Liver (tissue), 3 donors: ENCODE results near the gene EVL.

ENCODE experiments used
- JUND ChIP-seq, 2 donors: IDR thresholded peaks; 2 replicates each; pipeline ENCODE4 v1.6.1; 2016; ENCODE audit warnings: antibody characterized with exemption in 2 of 2
- RXRA ChIP-seq, 2 donors: IDR thresholded peaks; 2 replicates each; pipeline ENCODE4 v1.6.1; 2017 to 2018; ENCODE audit warnings: antibody characterized with exemption in 2 of 2, mild to moderate bottlenecking in 1 of 2
- TF ChIP-seq, protein P1 (sequence below): fragments of 150-350 bp; IDR thresholded peaks from 2 replicates; pipeline ENCODE4 v1.5.1; 2017; ENCODE audit warnings: improper control_type of control experiment, low read depth, low read length; ENCODE audit not compliant: missing input control
- TF ChIP-seq, protein P2 (sequence below): IDR thresholded peaks from 2 replicates; pipeline ENCODE4 v1.6.1; 2016; ENCODE audit warnings: antibody characterized with exemption
- TF ChIP-seq, protein P3 (sequence below): IDR thresholded peaks from 2 replicates; pipeline ENCODE4 v1.6.1; 2016; ENCODE audit warnings: antibody characterized with exemption, mild to moderate bottlenecking
- donor health status: healthy.
- donor health status: healthy.

DNA sequence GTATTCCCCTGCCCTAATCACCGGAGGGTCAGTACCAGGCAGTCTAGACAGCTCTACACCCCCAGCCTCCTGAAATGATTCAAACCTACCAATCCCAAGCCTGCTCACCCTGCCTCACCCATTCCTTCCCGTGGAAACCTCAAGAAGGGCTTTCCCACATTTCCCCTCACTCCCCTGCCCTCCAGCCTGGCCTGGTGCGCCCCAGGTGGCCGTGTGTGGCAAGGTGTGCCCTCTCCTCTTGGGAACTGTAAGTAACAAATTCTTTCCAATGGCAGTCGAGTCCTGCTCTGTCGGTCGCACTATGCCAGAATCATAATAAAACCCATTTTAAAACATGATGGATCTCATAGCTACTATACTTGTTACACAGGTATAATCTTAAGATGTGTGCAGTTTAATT is 108.1 kb downstream of the EVL start:
- TF ChIP-seq RXRA (IDR thresholded peaks at IDR 0.05) (no peak), JUND (IDR thresholded peaks at IDR 0.05) (no peak)
- TF ChIP-seq, protein P1, sequence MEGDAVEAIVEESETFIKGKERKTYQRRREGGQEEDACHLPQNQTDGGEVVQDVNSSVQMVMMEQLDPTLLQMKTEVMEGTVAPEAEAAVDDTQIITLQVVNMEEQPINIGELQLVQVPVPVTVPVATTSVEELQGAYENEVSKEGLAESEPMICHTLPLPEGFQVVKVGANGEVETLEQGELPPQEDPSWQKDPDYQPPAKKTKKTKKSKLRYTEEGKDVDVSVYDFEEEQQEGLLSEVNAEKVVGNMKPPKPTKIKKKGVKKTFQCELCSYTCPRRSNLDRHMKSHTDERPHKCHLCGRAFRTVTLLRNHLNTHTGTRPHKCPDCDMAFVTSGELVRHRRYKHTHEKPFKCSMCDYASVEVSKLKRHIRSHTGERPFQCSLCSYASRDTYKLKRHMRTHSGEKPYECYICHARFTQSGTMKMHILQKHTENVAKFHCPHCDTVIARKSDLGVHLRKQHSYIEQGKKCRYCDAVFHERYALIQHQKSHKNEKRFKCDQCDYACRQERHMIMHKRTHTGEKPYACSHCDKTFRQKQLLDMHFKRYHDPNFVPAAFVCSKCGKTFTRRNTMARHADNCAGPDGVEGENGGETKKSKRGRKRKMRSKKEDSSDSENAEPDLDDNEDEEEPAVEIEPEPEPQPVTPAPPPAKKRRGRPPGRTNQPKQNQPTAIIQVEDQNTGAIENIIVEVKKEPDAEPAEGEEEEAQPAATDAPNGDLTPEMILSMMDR, result no peak
- TF ChIP-seq, protein P2, sequence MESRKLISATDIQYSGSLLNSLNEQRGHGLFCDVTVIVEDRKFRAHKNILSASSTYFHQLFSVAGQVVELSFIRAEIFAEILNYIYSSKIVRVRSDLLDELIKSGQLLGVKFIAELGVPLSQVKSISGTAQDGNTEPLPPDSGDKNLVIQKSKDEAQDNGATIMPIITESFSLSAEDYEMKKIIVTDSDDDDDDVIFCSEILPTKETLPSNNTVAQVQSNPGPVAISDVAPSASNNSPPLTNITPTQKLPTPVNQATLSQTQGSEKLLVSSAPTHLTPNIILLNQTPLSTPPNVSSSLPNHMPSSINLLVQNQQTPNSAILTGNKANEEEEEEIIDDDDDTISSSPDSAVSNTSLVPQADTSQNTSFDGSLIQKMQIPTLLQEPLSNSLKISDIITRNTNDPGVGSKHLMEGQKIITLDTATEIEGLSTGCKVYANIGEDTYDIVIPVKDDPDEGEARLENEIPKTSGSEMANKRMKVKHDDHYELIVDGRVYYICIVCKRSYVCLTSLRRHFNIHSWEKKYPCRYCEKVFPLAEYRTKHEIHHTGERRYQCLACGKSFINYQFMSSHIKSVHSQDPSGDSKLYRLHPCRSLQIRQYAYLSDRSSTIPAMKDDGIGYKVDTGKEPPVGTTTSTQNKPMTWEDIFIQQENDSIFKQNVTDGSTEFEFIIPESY, result no peak
- TF ChIP-seq, protein P3, sequence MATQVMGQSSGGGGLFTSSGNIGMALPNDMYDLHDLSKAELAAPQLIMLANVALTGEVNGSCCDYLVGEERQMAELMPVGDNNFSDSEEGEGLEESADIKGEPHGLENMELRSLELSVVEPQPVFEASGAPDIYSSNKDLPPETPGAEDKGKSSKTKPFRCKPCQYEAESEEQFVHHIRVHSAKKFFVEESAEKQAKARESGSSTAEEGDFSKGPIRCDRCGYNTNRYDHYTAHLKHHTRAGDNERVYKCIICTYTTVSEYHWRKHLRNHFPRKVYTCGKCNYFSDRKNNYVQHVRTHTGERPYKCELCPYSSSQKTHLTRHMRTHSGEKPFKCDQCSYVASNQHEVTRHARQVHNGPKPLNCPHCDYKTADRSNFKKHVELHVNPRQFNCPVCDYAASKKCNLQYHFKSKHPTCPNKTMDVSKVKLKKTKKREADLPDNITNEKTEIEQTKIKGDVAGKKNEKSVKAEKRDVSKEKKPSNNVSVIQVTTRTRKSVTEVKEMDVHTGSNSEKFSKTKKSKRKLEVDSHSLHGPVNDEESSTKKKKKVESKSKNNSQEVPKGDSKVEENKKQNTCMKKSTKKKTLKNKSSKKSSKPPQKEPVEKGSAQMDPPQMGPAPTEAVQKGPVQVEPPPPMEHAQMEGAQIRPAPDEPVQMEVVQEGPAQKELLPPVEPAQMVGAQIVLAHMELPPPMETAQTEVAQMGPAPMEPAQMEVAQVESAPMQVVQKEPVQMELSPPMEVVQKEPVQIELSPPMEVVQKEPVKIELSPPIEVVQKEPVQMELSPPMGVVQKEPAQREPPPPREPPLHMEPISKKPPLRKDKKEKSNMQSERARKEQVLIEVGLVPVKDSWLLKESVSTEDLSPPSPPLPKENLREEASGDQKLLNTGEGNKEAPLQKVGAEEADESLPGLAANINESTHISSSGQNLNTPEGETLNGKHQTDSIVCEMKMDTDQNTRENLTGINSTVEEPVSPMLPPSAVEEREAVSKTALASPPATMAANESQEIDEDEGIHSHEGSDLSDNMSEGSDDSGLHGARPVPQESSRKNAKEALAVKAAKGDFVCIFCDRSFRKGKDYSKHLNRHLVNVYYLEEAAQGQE, result no peak
